GM12891 (cell line): ENCODE measurements around the gene PPP4R3A.

Experiments
- PAX5 ChIP-seq: IDR thresholded peaks from 2 replicates; pipeline ENCODE4 v1.6.1; 2011; ENCODE audit warnings: low read length, moderate library complexity, mild to moderate bottlenecking; ENCODE audit not compliant: insufficient read depth, severe bottlenecking
- POLR2A ChIP-seq: IDR thresholded peaks from 2 replicates; pipeline ENCODE4 v1.6.1; 2011; ENCODE audit warnings: low read depth, low read length, control low read depth
- POLR2AphosphoS5 ChIP-seq: IDR thresholded peaks from 2 replicates; pipeline ENCODE4 v1.6.1; 2011; ENCODE audit warnings: low read depth, low read length, control low read depth
- POU2F2 ChIP-seq: IDR thresholded peaks from 2 replicates; pipeline ENCODE4 v1.6.1; 2011; ENCODE audit warnings: low read depth, mild to moderate bottlenecking, control low read depth, low read length, moderate library complexity
- SPI1 ChIP-seq: IDR thresholded peaks from 2 replicates; pipeline ENCODE4 v1.6.1; 2011; ENCODE audit warnings: low read depth, low read length, control low read depth
- TAF1 ChIP-seq: IDR thresholded peaks from 2 replicates; pipeline ENCODE4 v1.6.1; 2011; ENCODE audit warnings: low read depth, low read length, control low read depth

GRCh38 chr14:91523972-91524371 lies 13.9 kb upstream of the PPP4R3A start:
- no peak for TF ChIP-seq POLR2A
- TF ChIP-seq POLR2AphosphoS5, result no peak
- TF ChIP-seq SPI1, result no peak
- TF ChIP-seq TAF1, result no peak
- no peak for TF ChIP-seq PAX5
- no peak for TF ChIP-seq POU2F2
